H1 (cell line): ENCODE measurements around the gene APMAP. TPM values are rescaled to one million over a fixed set of nuclear protein-coding genes. Genes with fewer than 3 reads are reported as not detected.

Experiments
- BCL11A ChIP-seq, 2 experiments: IDR thresholded peaks; one replicate each; pipeline ENCODE4 v1.6.1; 2011; ENCODE audit warnings: low read depth in 2 of 2, low read length in 2 of 2, mild to moderate bottlenecking in 2 of 2
- polyA plus RNA-seq, 7 experiments: library from polyadenylated mRNA; depleted of rRNA in 3 of 7; stranded (reverse) in 5 of 7; unstranded in 2 of 7; fragments of >200 nt in 5 of 7; fragments of 200-250 nt in 2 of 7; gene quantifications; 1 replicate in 5 of 7; 2 replicates in 1 of 7; 4 replicates in 1 of 7; pipeline versions ENCODE4 v1.2.1 to v1.2.3, GENCODE V29; 2011 to 2013; ENCODE audit warnings: missing spikeins in 2 of 7, mixed read lengths in 2 of 7
- total RNA-seq: library from RNA; stranded (reverse); fragmentation: NEBNext Ultra II Directional; extraction: Animal tissue kit (Norgen Biotek cat#: 25700); gene quantifications from 2 replicates; pipeline ENCODE4 v1.2.1, GENCODE V29; 2021

The APMAP gene
- total and polyA plus RNA-seq, 2 of the 8 experiments (the other 6 are each of a cell fraction or from before 2014, with no cell fraction given) = 31.3 to 66.0 TPM

DNA sequence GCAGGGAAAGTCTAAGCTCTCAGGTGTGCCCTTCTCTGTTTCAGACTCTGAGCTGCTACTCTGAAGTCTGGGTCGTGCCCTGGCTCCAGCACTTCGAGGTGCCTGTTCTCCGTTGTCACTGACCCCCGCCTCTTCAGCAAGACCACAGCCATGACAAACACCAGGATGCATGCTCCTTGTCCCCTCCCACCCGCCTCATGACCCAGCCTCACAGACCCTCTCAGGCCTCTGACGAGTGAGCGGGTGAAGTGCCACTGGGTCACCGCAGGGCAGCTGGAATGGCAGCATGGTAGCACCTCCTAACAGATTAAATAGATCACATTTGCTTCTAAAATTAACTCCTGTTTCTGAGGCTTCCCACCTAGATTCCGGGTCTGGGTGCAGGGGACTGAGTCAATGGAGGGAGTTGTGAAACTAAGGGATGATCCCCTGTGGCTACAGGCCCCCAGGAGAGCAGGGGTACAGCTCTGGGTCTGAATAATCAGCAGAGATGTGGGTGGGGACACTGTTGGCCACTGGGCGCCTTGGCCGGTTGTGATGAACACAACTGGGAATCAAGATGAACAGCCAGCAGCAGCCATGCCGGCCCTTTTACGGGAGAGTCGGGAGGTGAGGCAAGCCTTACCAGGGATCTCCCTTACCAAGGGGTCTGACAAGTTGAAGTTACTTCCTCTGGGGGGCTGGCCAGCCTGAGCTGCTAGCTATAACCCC lies 32.8 kb downstream of the APMAP start (continued):
- no peak for TF ChIP-seq BCL11A (IDR thresholded peaks at IDR 0.05; ENCODE audit: low read depth in 2 of 2, low read length in 2 of 2)
